Measurements from ENCODE around the gene PCGF6.

Gene PCGF6

GRCh38 chr10:103333934-103334520, 16.9 kb downstream of the PCGF6 start:
- Mint-ChIP-seq H3K27me3 (ENCODE audit: low read depth) (no peaks in the 10 kb centered on the region), H3K27ac (no peak overlapping the region), H3K9me3 (no peaks in the 10 kb centered on the region), H3K4me1 (no peaks in the 10 kb centered on the region), H3K4me3 (no peak overlapping the region), H3K36me3 (ENCODE audit: low read depth) (peaks cover 38% of the 10 kb centered on the region)
- TF ChIP-seq, protein P1, sequence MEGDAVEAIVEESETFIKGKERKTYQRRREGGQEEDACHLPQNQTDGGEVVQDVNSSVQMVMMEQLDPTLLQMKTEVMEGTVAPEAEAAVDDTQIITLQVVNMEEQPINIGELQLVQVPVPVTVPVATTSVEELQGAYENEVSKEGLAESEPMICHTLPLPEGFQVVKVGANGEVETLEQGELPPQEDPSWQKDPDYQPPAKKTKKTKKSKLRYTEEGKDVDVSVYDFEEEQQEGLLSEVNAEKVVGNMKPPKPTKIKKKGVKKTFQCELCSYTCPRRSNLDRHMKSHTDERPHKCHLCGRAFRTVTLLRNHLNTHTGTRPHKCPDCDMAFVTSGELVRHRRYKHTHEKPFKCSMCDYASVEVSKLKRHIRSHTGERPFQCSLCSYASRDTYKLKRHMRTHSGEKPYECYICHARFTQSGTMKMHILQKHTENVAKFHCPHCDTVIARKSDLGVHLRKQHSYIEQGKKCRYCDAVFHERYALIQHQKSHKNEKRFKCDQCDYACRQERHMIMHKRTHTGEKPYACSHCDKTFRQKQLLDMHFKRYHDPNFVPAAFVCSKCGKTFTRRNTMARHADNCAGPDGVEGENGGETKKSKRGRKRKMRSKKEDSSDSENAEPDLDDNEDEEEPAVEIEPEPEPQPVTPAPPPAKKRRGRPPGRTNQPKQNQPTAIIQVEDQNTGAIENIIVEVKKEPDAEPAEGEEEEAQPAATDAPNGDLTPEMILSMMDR (IDR thresholded peaks at IDR 0.05; ENCODE audit: unreplicated experiment in 3 of 3) = peak; percentile 56 to 68 (median 68)

- no peaks in the 10 kb centered on the region for H3K4me1 Mint-ChIP-seq
- H3K4me3 Mint-ChIP-seq = no peak overlapping the region
- H3K27me3 Mint-ChIP-seq (ENCODE audit: low read depth) = no peaks in the 10 kb centered on the region
- TF ChIP-seq, protein P1 (IDR thresholded peaks at IDR 0.05; ENCODE audit: unreplicated experiment in 3 of 3) = no peak
- no peak overlapping the region for H3K27ac Mint-ChIP-seq
- no peaks in the 10 kb centered on the region for H3K9me3 Mint-ChIP-seq
- H3K36me3 Mint-ChIP-seq (ENCODE audit: low read depth) = peaks cover 45% of the 10 kb centered on the region
Observed at GRCh38 chr10:103327906-103328305, 23.0 kb downstream of the PCGF6 start.

DNA sequence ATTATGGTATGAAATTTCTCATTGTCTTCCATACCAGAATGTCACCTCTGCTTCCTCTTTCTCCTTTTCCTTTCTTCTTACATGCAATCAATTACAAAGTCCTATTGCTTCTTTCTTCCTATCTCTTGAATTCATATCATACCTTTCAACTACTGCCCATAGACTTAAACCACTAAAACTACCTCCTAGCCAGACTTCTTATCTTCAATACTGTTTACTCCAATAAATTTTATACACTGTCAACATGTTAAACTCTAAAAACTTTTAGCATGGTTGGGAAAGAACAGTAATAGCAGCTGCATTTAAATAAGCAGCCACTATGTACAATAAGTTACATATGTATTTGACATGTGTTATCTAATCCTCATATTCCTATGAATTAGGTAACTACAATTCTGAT, 34.9 kb downstream of the PCGF6 start:
- no peak overlapping the region for H3K4me3 Mint-ChIP-seq

DNA sequence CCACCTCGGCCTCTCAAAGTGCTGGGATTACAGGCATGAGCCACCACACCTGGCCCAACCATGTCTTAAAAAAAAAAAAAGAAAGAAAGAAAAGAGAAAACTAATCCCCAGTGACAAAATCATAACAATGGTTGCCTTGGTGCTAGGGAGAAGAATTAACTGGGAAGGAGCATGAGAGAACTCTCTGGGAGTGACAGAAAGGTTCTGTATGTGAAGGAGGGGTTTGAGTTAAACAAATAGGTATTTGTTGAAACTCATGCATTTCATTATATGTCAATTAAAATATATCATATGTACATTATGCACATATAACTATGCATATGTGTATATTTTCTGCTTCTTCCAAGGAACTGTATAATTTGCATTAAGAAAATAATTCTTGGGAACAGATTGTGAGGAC, 40.7 kb downstream of the PCGF6 start:
- H3K27ac Mint-ChIP-seq = no peak overlapping the region
- H3K9me3 Mint-ChIP-seq = no peaks in the 10 kb centered on the region
- no peak overlapping the region for H3K4me3 Mint-ChIP-seq
- no peaks in the 10 kb centered on the region for H3K4me1 Mint-ChIP-seq
- no peaks in the 10 kb centered on the region for H3K27me3 Mint-ChIP-seq (ENCODE audit: low read depth)
- TF ChIP-seq, protein P1 (IDR thresholded peaks at IDR 0.05; ENCODE audit: unreplicated experiment in 3 of 3) = no peak
- H3K36me3 Mint-ChIP-seq (ENCODE audit: low read depth) = peaks cover 64% of the 10 kb centered on the region

More for the DNA sequence above, 34.9 kb downstream of the PCGF6 start:
- Mint-ChIP-seq H3K27ac (no peak overlapping the region), H3K36me3 (ENCODE audit: low read depth) (peaks cover 48% of the 10 kb centered on the region), H3K27me3 (ENCODE audit: low read depth) (no peaks in the 10 kb centered on the region), H3K4me1 (no peaks in the 10 kb centered on the region), H3K9me3 (no peaks in the 10 kb centered on the region)
- TF ChIP-seq, protein P1 (IDR thresholded peaks at IDR 0.05; ENCODE audit: unreplicated experiment in 3 of 3) = no peak

DNA sequence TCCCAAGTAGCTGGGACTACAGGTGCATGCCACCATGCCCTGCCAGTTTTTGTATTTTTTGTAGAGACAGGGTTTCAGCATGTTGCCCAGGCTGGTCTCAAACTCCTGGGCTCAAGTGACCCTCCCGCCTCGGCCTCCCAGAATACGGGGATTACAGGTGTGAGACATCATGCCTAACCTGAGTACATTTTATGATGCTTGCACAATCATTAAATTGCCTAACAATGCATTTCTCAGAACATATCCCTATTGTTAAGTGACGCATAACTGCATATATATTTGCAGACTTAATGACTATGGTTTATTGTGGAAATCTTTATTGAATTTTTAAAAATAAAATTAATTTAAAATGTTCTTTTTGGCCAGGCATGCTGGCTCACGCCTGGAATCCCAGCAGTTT, 43.3 kb downstream of the PCGF6 start:
- Mint-ChIP-seq H3K9me3 (no peaks in the 10 kb centered on the region), H3K27me3 (ENCODE audit: low read depth) (no peaks in the 10 kb centered on the region), H3K4me3 (no peak overlapping the region), H3K36me3 (ENCODE audit: low read depth) (peaks cover 64% of the 10 kb centered on the region), H3K27ac (no peak overlapping the region), H3K4me1 (no peaks in the 10 kb centered on the region)
- TF ChIP-seq, protein P1 (IDR thresholded peaks at IDR 0.05; ENCODE audit: unreplicated experiment in 3 of 3) = no peak

GRCh38 chr10:103295374-103296015, 55.4 kb downstream of the PCGF6 start:
- H3K27ac Mint-ChIP-seq = no peak overlapping the region
- TF ChIP-seq, protein P1 (IDR thresholded peaks at IDR 0.05; ENCODE audit: unreplicated experiment in 3 of 3) = no peak
- no peak overlapping the region for H3K4me3 Mint-ChIP-seq
- no peaks in the 10 kb centered on the region for H3K36me3 Mint-ChIP-seq (ENCODE audit: low read depth)
- no peaks in the 10 kb centered on the region for H3K9me3 Mint-ChIP-seq
- H3K27me3 Mint-ChIP-seq (ENCODE audit: low read depth) = no peaks in the 10 kb centered on the region
- H3K4me1 Mint-ChIP-seq = no peaks in the 10 kb centered on the region
